Choroid plexus epithelial cell (primary cell): Measurements from ENCODE around the gene KCNN2.
A peak's percentile ranks its signal among the peaks of the same experiment; 100 is the strongest.

Experiments used
- DNase-seq: peaks from one replicate; pipeline ENCODE4 v3.0.0-alpha.2; 2010; ENCODE audit warnings: low read depth
- H3K4me3 ChIP-seq: 2 replicates; pipeline ENCODE4 v1.5.1; 2011; ENCODE audit warnings: low read depth, mild to moderate bottlenecking, control low read depth, low read length, moderate library complexity
- TF ChIP-seq, protein P1 (sequence below): conservative IDR thresholded peaks from 2 replicates; pipeline ENCODE4 v1.5.1; 2011; ENCODE audit warnings: low read depth, mild to moderate bottlenecking, control low read depth, inconsistent platforms, low read length, moderate library complexity

The KCNN2 gene

DNA sequence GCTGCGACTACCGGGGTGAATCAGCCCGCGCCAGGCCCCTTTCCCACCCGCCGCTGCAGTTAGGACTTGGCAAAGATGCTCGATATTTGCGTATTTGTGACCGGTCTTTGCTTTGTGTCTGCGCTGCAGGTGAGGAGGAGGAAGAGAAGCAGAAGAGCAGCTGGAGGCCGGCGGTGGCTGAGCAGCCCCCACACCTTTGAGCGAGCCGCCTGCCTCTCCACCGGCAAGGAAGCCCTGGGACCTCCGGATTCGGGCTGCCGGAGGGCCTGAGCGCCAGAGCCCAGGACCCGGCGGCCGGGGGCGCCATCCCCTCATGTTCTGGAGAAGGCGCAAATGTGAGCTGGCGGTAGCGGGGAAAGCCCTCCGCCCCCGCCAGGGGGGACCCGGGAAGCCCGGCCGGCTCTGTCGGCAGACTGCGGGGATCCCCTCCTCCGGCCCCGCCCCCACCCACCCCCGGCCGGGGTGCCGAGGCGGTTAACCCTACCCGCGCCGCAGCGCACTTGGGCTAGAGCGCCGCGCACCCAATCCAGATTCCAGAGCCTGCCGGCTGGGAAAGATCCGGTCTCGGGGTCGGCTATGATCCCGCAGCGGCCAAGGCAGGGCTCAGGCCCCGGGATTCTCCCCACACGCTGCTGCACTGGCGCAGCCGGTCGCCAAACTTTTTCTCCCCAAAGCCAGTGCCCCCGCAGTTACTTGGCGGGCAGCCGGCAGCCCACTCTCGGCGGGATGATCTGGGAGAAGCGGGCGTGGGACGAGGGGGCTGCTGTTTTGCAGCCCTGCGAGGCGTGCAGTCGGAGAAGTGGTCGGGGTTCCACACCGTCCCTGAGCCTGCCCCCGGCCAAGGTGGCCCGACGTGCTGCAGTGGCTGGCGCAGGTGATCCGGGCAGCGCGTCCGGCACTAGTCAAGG is 800 bp upstream of the KCNN2 start:
- TF ChIP-seq, protein P1, sequence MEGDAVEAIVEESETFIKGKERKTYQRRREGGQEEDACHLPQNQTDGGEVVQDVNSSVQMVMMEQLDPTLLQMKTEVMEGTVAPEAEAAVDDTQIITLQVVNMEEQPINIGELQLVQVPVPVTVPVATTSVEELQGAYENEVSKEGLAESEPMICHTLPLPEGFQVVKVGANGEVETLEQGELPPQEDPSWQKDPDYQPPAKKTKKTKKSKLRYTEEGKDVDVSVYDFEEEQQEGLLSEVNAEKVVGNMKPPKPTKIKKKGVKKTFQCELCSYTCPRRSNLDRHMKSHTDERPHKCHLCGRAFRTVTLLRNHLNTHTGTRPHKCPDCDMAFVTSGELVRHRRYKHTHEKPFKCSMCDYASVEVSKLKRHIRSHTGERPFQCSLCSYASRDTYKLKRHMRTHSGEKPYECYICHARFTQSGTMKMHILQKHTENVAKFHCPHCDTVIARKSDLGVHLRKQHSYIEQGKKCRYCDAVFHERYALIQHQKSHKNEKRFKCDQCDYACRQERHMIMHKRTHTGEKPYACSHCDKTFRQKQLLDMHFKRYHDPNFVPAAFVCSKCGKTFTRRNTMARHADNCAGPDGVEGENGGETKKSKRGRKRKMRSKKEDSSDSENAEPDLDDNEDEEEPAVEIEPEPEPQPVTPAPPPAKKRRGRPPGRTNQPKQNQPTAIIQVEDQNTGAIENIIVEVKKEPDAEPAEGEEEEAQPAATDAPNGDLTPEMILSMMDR, result no peak
- DNase-seq, result no peak
- peak overlapping the region; percentile 33 for H3K4me3 ChIP-seq

DNA sequence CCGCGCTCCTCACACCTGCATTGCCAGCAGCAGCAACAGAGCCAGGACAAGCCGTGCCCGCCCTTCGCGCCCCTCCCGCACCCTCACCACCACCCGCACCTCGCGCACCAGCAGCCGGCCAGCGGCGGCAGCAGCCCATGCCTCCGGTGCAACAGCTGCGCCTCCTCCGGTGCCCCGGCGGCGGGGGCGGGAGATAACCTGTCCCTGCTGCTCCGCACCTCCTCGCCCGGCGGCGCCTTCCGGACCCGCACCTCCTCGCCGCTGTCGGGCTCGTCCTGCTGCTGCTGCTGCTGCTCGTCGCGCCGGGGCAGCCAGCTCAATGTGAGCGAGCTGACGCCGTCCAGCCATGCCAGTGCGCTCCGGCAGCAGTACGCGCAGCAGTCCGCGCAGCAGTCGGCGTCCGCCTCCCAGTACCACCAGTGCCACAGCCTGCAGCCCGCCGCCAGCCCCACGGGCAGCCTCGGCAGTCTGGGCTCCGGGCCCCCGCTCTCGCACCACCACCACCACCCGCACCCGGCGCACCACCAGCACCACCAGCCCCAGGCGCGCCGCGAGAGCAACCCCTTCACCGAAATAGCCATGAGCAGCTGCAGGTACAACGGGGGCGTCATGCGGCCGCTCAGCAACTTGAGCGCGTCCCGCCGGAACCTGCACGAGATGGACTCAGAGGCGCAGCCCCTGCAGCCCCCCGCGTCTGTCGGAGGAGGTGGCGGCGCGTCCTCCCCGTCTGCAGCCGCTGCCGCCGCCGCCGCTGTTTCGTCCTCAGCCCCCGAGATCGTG is 517 bp downstream of the KCNN2 start:
- peak overlapping the region; percentile 14 for H3K4me3 ChIP-seq
- TF ChIP-seq, protein P1, result no peak
- DNase-seq, result no peak

DNA sequence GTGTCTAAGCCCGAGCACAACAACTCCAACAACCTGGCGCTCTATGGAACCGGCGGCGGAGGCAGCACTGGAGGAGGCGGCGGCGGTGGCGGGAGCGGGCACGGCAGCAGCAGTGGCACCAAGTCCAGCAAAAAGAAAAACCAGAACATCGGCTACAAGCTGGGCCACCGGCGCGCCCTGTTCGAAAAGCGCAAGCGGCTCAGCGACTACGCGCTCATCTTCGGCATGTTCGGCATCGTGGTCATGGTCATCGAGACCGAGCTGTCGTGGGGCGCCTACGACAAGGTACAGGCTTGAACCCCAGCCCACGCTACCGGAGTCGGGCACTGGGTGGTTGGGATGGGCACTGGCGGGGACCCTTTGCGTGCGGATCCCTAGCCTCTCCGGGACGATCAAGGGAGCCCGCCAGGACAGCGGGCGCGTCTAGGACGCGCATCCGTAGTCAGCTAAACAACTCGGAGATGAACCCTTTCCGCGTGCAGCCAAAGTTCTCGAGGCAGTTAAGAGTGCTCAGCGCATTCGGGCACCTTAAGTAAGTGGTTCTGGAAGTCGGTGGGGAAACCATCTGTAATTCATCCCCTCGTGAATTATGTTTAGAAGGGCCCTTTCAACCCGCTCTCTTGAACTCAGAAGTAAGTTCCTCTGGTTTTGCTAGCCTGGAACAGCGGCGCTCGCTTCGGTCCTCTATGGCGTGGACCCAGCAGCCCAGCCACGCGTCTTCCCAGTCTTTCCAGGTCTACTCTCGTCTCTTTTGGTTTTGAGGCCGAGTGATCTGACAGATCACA is 1.3 kb downstream of the KCNN2 start:
- H3K4me3 ChIP-seq, result no peak overlapping the region
- TF ChIP-seq, protein P1, result no peak

DNA sequence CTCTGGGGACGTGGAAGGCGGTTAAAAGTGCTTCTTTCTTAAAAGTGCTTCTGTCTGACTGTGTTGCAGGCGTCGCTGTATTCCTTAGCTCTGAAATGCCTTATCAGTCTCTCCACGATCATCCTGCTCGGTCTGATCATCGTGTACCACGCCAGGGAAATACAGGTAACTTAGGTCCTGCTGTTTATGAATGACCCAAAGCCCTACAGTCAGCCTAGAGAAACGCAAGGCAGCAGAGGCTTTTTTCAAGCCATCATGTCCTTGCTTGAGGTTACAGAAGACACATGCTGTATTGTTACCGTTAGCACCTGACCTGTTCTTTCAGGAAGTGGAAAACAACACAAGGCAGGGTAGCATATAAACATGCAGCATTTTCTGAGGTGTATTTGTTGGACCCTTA is 2.0 kb downstream of the KCNN2 start:
- no peak overlapping the region for H3K4me3 ChIP-seq
- TF ChIP-seq, protein P1, result no peak
- no peak for DNase-seq

More for the DNA sequence above, 1.3 kb downstream of the KCNN2 start:
- no peak for DNase-seq

DNA sequence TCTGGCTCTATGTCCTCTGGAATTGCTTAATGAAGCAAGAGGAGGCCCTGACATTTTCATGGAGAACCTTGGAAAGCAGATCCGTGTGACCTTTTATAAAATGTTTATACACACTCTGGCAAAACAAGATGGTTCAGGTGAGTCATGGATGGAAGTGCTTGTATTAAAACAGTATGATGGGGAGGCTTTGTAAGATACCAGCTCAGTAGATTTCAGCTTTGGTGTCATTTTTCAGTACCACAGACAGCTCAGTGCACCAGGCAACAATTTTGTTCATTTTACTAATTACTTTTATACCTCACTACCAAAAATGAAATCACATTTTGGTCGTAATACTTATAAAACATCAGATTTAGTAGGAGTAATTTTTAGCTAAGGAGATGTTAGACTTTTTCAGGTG is 5.2 kb downstream of the KCNN2 start:
- H3K4me3 ChIP-seq, result no peak overlapping the region
- TF ChIP-seq, protein P1, result no peak
- DNase-seq, result peak; percentile 29

DNA sequence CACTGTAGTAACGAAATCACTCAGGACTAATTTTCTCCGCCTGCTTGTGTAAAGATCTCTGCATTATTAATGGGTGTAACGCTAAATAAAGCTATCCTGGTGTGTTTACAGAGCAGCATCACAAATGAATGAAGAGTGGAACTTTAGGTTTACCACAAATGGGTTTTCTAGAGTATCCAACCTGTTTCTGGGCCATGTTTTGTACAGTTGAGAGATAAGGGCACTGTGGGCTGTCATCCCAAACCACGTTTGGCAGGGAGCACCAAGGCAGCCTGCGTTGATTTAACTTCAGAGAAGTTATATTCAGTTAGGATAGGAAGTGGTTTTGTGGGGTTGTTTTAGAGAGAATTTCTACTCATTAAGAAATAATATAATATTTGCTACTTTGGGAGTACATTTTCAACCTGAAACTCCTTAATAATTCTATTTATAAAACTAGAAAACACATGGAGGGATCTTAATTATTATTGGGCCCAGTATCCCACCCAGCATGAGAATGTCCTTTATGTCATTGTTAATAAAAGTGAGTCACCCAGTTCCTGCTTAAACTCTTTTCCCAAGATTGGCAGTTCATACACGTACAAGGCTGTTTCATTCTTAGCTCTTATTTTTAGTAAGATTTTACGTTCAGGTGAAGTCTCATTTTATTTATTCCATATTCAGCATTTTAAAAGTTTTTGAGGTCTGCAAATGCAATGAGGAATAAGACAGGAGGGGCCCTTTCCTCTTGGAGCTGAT is 8.0 kb downstream of the KCNN2 start:
- no peak overlapping the region for H3K4me3 ChIP-seq
- DNase-seq, result no peak
- TF ChIP-seq, protein P1, result no peak
